Breast epithelium (tissue), 4 donors: ENCODE results near the gene SMAD7. TPM values are rescaled to one million over a fixed set of nuclear protein-coding genes. Genes with fewer than 3 reads are reported as not detected.
"Not testable (repeated sequence)": the region's sequence is repeated elsewhere in the genome, so short reads cannot be mapped to it uniquely, and the experiment has no call there.

Source experiments
- DNase-seq, 2 donors: peaks; one replicate each; pipeline ENCODE4 v3.0.0-alpha.2; 2019; ENCODE audit warnings: low spot score in 2 of 2
- H3K27ac ChIP-seq, 2 donors: fragments of 200-600 bp; sonication (generic) in 1 of 2; one replicate each; pipeline ENCODE4 v1.5.1; 2016 to 2019; ENCODE audit warnings: mild to moderate bottlenecking in 1 of 2
- H3K27me3 ChIP-seq, 2 donors: fragments of 200-600 bp; sonication (generic) in 1 of 2; one replicate each; pipeline versions ENCODE4 v1.5.1 to v1.6.0; 2017 to 2019; ENCODE audit warnings: control low read depth in 1 of 2, mild to moderate bottlenecking in 1 of 2
- H3K36me3 ChIP-seq: fragments of 200-600 bp; one replicate; pipeline ENCODE4 v1.5.1; 2019
- H3K4me1 ChIP-seq, 2 donors: fragments of 200-600 bp; sonication (generic); one replicate each; pipeline ENCODE4 v1.5.1; 2016 to 2019; ENCODE audit warnings: control low read depth in 1 of 2
- H3K4me3 ChIP-seq, 3 donors: fragments of 200-600 bp; sonication (generic); 1 replicate in 2 of 3; 2 replicates in 1 of 3; pipeline ENCODE4 v1.5.1; 2016 to 2019; ENCODE audit warnings: mild to moderate bottlenecking in 3 of 3, moderate library complexity in 2 of 3
- H3K9me3 ChIP-seq, 2 donors: fragments of 200-600 bp; sonication (generic) in 1 of 2; one replicate each; pipeline ENCODE4 v1.5.1; 2016 to 2019; ENCODE audit warnings: control low read depth in 1 of 2
- POLR2A ChIP-seq: fragments of 450-650 bp; IDR thresholded peaks from one replicate; pipeline ENCODE4 v1.6.1; 2016; ENCODE audit warnings: antibody characterized with exemption, mild to moderate bottlenecking, moderate library complexity
- POLR2AphosphoS5 ChIP-seq, 3 donors: sonication (generic); formaldehyde crosslinking; IDR thresholded peaks; one replicate each; pipeline ENCODE4 v1.6.1; 2017; ENCODE audit warnings: antibody characterized with exemption in 3 of 3
- intact Hi-C: fragments of 100-400 bp; cut with DNase I; formaldehyde crosslinking; loops from one replicate; pipeline ENCODE4 v1.15.1; 2023; ENCODE audit warnings: low total_unique reads
- total RNA-seq, 3 donors: library from RNA; depleted of rRNA; stranded (reverse); fragments of >200 nt; gene quantifications; one replicate each; pipeline ENCODE4 v1.1.0, GENCODE V29; 2016
- TF ChIP-seq, protein P1 (sequence below), 3 donors: fragments of 450-650 bp; IDR thresholded peaks; one replicate each; pipeline ENCODE4 v1.5.1; 2016 to 2017; ENCODE audit warnings: antibody characterized with exemption in 3 of 3, mild to moderate bottlenecking in 3 of 3, moderate library complexity in 3 of 3

The SMAD7 gene
- total RNA-seq, 3 donors from 2014 or later: 17.4 to 21.2 (median 20.6) TPM

DNA sequence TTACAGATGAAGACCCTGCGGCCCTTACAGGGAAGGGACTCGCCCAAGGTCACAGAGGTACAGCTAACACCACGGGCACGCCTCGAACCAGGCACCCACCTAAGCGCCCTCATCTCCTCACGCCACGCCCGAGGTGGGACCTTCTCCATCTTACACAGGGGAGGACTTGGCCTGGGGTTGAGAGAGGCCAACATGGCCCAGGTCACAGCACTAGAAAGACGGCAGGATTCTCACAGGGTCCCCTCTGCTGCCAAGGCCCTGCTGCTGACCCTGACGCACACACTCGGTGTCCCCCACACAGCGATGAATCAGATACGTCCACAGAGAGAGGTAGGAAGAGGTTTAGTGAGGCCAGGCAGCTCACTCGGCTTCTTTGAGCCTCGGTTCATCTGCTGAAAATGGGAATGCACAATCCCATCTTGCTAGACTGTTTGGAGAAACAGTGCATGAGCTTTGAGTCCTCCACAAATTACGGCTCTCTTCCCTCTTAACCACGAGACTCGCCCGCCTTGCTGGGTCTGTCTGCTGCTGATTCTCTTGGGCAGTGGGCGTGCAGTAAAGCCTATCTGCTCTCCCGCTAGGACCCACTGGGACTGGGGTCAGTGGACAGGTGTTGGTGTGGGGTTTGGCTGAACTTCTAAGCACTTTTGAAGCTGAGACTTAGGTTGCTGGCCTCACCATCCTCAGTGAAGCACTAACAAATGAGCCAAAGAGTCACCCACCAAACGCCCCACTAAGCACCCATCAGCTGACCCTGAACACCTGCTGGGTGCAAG is 79.2 kb downstream of the SMAD7 start:
- Histone ChIP-seq H3K27me3 (no peaks in the 10 kb centered on the region), H3K9me3 (no peaks in the 10 kb centered on the region), H3K4me3 (no peak overlapping the region), H3K36me3 (no peaks in the 10 kb centered on the region), H3K4me1 (no peaks in the 10 kb centered on the region), H3K27ac (no peak overlapping the region)
- intact Hi-C loops: no loop called here
- TF ChIP-seq POLR2AphosphoS5 (IDR thresholded peaks at IDR 0.05) (no peak), POLR2A (no peak)
- TF ChIP-seq, protein P1, sequence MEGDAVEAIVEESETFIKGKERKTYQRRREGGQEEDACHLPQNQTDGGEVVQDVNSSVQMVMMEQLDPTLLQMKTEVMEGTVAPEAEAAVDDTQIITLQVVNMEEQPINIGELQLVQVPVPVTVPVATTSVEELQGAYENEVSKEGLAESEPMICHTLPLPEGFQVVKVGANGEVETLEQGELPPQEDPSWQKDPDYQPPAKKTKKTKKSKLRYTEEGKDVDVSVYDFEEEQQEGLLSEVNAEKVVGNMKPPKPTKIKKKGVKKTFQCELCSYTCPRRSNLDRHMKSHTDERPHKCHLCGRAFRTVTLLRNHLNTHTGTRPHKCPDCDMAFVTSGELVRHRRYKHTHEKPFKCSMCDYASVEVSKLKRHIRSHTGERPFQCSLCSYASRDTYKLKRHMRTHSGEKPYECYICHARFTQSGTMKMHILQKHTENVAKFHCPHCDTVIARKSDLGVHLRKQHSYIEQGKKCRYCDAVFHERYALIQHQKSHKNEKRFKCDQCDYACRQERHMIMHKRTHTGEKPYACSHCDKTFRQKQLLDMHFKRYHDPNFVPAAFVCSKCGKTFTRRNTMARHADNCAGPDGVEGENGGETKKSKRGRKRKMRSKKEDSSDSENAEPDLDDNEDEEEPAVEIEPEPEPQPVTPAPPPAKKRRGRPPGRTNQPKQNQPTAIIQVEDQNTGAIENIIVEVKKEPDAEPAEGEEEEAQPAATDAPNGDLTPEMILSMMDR (IDR thresholded peaks at IDR 0.05): no peak
- DNase-seq: no peak

DNA sequence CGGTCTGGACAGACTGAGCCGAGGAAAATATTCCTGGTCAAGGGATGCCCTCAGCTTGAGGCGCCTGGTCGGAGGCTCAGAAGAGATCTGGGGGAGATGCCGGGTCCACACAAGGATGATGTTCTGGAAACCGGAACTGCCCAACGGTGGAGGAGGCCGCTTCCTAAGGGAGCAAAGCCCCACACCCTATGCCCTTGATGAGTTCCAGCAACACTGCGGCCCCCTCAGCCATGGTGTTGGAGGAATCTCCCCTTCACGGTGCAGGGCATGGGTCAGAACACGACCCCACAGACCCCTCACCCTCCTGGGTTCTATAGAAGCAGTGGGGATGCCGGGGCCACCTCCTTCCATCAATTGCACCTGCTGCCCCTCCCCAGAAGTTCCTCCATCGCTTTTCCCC is 79.8 kb downstream of the SMAD7 start:
- H3K27me3 ChIP-seq, H3K4me1 ChIP-seq, intact Hi-C loops, H3K4me3 ChIP-seq, H3K36me3 ChIP-seq, H3K9me3 ChIP-seq, H3K27ac ChIP-seq, DNase-seq: not testable (repeated sequence)
